Sigmoid colon (tissue), 7 donors: ENCODE measurements around the gene TMED7. TPM values are rescaled to one million over a fixed set of nuclear protein-coding genes. Genes with fewer than 3 reads are reported as not detected.

Experiments used
- DNase-seq: peaks from one replicate; pipeline ENCODE4 v3.0.0-alpha.2; 2019
- H3K27ac ChIP-seq, 4 donors: fragments of 200-600 bp; sonication (generic); one replicate each; pipeline ENCODE4 v1.5.1; 2016 to 2019; ENCODE audit warnings: mild to moderate bottlenecking in 1 of 4
- H3K27me3 ChIP-seq, 3 donors: fragments of 200-600 bp; sonication (generic); one replicate each; pipeline ENCODE4 v1.5.1; 2019; ENCODE audit warnings: mild to moderate bottlenecking in 1 of 3
- H3K36me3 ChIP-seq, 4 donors: fragments of 200-600 bp; sonication (generic); one replicate each; pipeline ENCODE4 v1.5.1; 2016 to 2019
- H3K4me1 ChIP-seq, 4 donors: fragments of 200-600 bp; sonication (generic); one replicate each; pipeline ENCODE4 v1.5.1; 2017 to 2019
- H3K4me3 ChIP-seq, 4 donors: fragments of 200-600 bp; sonication (generic); one replicate each; pipeline ENCODE4 v1.5.1; 2017 to 2019; ENCODE audit warnings: mild to moderate bottlenecking in 2 of 4, moderate library complexity in 1 of 4
- H3K9me3 ChIP-seq, 4 donors: fragments of 200-600 bp in 3 of 4; sonication (generic) in 3 of 4; one replicate each; pipeline versions ENCODE4 v1.5.1 to v1.6.1; 2013 to 2019
- CTCF ChIP-seq, 4 experiments: fragments of 450-650 bp in 3 of 4; fragments of 200-600 bp in 1 of 4; IDR thresholded peaks; one replicate each; pipeline ENCODE4 v1.5.1; 2016 to 2019; ENCODE audit warnings: antibody characterized with exemption in 4 of 4, mild to moderate bottlenecking in 3 of 4, moderate library complexity in 2 of 4
- EP300 ChIP-seq, 4 donors: sonication (generic); formaldehyde crosslinking; IDR thresholded peaks; one replicate each; pipeline ENCODE4 v1.6.1; 2017; ENCODE audit warnings: antibody characterized with exemption in 4 of 4
- POLR2A ChIP-seq, 2 donors: fragments of 450-650 bp; IDR thresholded peaks; one replicate each; pipeline ENCODE4 v1.6.1; 2016; ENCODE audit warnings: antibody characterized with exemption in 2 of 2, mild to moderate bottlenecking in 2 of 2, moderate library complexity in 2 of 2
- POLR2AphosphoS5 ChIP-seq, 4 donors: sonication (generic); formaldehyde crosslinking; IDR thresholded peaks; one replicate each; pipeline ENCODE4 v1.6.1; 2017; ENCODE audit warnings: antibody characterized with exemption in 4 of 4
- WGBS, 2 donors: extraction: QIAGEN DNeasy Blood & Tissue Kit; methylation state at CpG; one replicate each; pipeline ENCODE4 v1.1.7; 2013; 5-methylcytosine and 5-hydroxymethylcytosine counted together
- intact Hi-C: fragments of 100-400 bp; cut with DNase I; formaldehyde crosslinking; loops from one replicate; pipeline ENCODE4 v1.15.1; 2023
- polyA plus RNA-seq, 3 donors: library from polyadenylated mRNA; stranded (reverse); fragments of 200-250 nt; gene quantifications; one replicate each; pipeline ENCODE4 v1.2.3, GENCODE V29; 2013
- total RNA-seq, 4 donors: library from RNA; depleted of rRNA; stranded (reverse); fragments of >200 nt; gene quantifications; one replicate each; pipeline ENCODE4 v1.1.0, GENCODE V29; 2016
- donor health status: healthy with polysubstance abuse.
- donor health status: Bipolar disorder and iron deficiency.
- donor health status: healthy.

Gene TMED7
- total and polyA plus RNA-seq, 7 donors, result 10.8 to 104 (median 80.8) TPM

- Histone ChIP-seq H3K9me3 (no peaks in the 10 kb centered on the region), H3K4me1 (no peaks in the 10 kb centered on the region), H3K27ac (no peak overlapping the region), H3K36me3 (peaks cover 0 to 11% (median 0%) of the 10 kb centered on the region in 4 donors), H3K4me3 (no peak overlapping the region), H3K27me3 (no peaks in the 10 kb centered on the region)
- TF ChIP-seq EP300 (IDR thresholded peaks at IDR 0.05), result no peak
- TF ChIP-seq CTCF (IDR thresholded peaks at IDR 0.05), result no peak
- no peak for TF ChIP-seq POLR2AphosphoS5 (IDR thresholded peaks at IDR 0.05)
- TF ChIP-seq POLR2A (IDR thresholded peaks at IDR 0.05), result no peak
- intact Hi-C loops, result no loop called here
- no peak for DNase-seq
- 93 to 94% methylated on average over 2 of the region's 2 CpGs for WGBS, 2 donors
These were observed 44.9 kb downstream of the TMED7 start for GRCh38 chr5:115580941-115581340.

DNA sequence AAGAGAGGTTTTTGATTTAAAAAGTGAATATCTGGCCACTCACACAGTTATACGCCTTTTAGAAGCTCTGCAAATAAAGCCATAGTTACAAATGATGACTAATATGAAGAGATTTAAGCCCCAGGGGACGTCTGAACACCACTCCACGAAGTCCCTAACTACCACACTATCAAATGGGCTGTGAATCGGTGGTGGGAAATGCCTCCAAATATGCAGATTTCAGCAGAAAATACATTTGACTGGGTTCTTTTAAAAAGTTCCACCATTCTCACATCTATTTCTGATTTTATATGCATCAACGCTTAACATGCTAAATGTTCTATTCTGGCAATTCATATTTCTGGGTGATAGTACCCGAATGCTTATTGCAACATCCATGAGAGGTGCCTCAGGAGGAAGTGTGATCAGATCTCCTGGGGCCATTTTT lies 46.1 kb downstream of the TMED7 start:
- no peaks in the 10 kb centered on the region for H3K9me3 ChIP-seq
- peaks cover 0 to 11% (median 0%) of the 10 kb centered on the region in 4 donors for H3K36me3 ChIP-seq
- no peak overlapping the region for H3K4me3 ChIP-seq
- intact Hi-C loops, result no loop called here
- TF ChIP-seq CTCF (IDR thresholded peaks at IDR 0.05) (no peak), POLR2AphosphoS5 (IDR thresholded peaks at IDR 0.05) (no peak), EP300 (IDR thresholded peaks at IDR 0.05) (no peak), POLR2A (IDR thresholded peaks at IDR 0.05) (no peak)
- H3K4me1 ChIP-seq, result no peaks in the 10 kb centered on the region
- 66 to 86% methylated on average over 6 of the region's 6 CpGs for WGBS, 2 donors
- no peak for DNase-seq
- H3K27ac ChIP-seq, result no peak overlapping the region
- H3K27me3 ChIP-seq, result no peaks in the 10 kb centered on the region

DNA sequence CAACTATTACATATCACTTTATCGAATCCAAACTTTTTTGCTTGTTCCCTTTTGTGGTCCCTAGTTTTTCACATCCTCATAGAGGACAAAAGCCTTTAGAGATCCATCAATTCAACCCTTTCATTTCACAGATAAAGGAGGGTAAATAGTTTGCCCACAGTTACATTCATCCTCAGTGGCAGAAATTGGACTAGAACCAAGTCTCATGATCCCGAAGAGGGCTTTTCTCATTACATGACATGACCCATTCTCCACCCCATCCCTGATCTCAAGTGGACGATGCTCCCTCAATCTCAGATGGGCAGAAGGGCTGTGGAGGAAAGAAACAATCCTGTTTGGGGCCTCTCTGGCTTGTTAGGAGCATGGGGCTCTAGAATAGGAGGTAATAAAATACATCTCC lies 46.6 kb downstream of the TMED7 start:
- 85 to 91% methylated on average over 3 of the region's 3 CpGs for WGBS, 2 donors
- Histone ChIP-seq H3K4me1 (no peaks in the 10 kb centered on the region), H3K4me3 (no peak overlapping the region), H3K9me3 (no peaks in the 10 kb centered on the region), H3K27ac (no peak overlapping the region), H3K36me3 (peaks cover 0 to 11% (median 0%) of the 10 kb centered on the region in 4 donors), H3K27me3 (no peaks in the 10 kb centered on the region)
- intact Hi-C loops, result no loop called here
- TF ChIP-seq EP300 (IDR thresholded peaks at IDR 0.05) (no peak), POLR2AphosphoS5 (IDR thresholded peaks at IDR 0.05) (no peak), CTCF (IDR thresholded peaks at IDR 0.05) (no peak), POLR2A (IDR thresholded peaks at IDR 0.05) (no peak)
- no peak for DNase-seq

GRCh38 chr5:115578657-115579056 lies 47.2 kb downstream of the TMED7 start:
- H3K4me3 ChIP-seq, result no peak overlapping the region
- no peaks in the 10 kb centered on the region for H3K9me3 ChIP-seq
- no peak for DNase-seq
- TF ChIP-seq CTCF (IDR thresholded peaks at IDR 0.05) (no peak), EP300 (IDR thresholded peaks at IDR 0.05) (no peak), POLR2AphosphoS5 (IDR thresholded peaks at IDR 0.05) (no peak), POLR2A (IDR thresholded peaks at IDR 0.05) (no peak)
- intact Hi-C loops, result no loop called here
- no peaks in the 10 kb centered on the region for H3K27me3 ChIP-seq
- H3K4me1 ChIP-seq, result no peaks in the 10 kb centered on the region
- peaks cover 0 to 11% (median 0%) of the 10 kb centered on the region in 4 donors for H3K36me3 ChIP-seq
- 72 to 83% methylated on average over 3 of the region's 3 CpGs for WGBS, 2 donors
- H3K27ac ChIP-seq, result no peak overlapping the region

DNA sequence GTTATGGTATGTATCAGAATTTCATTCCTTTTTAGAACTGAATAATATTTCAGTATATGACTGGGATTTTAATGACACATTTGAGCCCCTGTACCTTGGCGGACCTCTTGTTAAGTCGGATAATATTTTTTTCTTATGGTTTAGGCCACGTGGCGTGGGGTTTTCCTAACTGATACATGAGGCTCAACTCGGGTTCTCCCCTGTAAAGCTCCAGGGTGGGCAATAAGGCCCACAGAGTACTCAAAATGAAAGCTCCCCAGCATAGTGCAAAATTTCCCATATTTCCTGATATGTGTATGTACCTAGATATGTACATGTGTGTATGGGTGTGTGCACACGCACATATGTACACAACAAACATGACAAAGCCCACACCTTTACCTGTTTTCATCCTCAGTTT lies 48.1 kb downstream of the TMED7 start:
- H3K9me3 ChIP-seq, result no peaks in the 10 kb centered on the region
- no peak overlapping the region for H3K27ac ChIP-seq
- intact Hi-C loops, result no loop called here
- DNase-seq, result no peak
- H3K36me3 ChIP-seq, result peaks cover 0 to 11% (median 0%) of the 10 kb centered on the region in 4 donors
- no peaks in the 10 kb centered on the region for H3K27me3 ChIP-seq
- no peaks in the 10 kb centered on the region for H3K4me1 ChIP-seq
- 86 to 95% methylated on average over 6 of the region's 6 CpGs for WGBS, 2 donors
- no peak overlapping the region for H3K4me3 ChIP-seq
- no peak for TF ChIP-seq POLR2A (IDR thresholded peaks at IDR 0.05)
- TF ChIP-seq POLR2AphosphoS5 (IDR thresholded peaks at IDR 0.05), result no peak
- TF ChIP-seq CTCF (IDR thresholded peaks at IDR 0.05), result no peak
- TF ChIP-seq EP300 (IDR thresholded peaks at IDR 0.05), result no peak
